ENCODE results near the gene ZNF367. TPM values are rescaled to one million over a fixed set of nuclear protein-coding genes. Genes with fewer than 3 reads are reported as not detected.

ZNF367 gene
- total RNA-seq, 1 experiment from 2014 or later, result 10.1 TPM

- Histone ChIP-seq H2BK15ac (ENCODE audit: low read depth, low read length) (no peak overlapping the region), H2BK12ac (ENCODE audit: insufficient read length, low read depth, low read length) (no peak overlapping the region), H2AFZ (ENCODE audit: low read length) (no peak overlapping the region), H3K18ac (ENCODE audit: insufficient read length, low read depth, low read length) (no peak overlapping the region), H3K14ac (ENCODE audit: insufficient read depth, low read length) (no peak overlapping the region), H3K23me2 (ENCODE audit: insufficient read length, low read depth, low read length, poor library complexity, severe bottlenecking) (peaks cover 6% of the 10 kb centered on the region), H3K23ac (ENCODE audit: insufficient read length, low read depth, low read length) (no peak overlapping the region), H4K5ac (ENCODE audit: insufficient read length, low read depth, low read length) (no peak overlapping the region), H4K20me1 (ENCODE audit: control insufficient read depth, insufficient read depth, insufficient read length) (no peaks in the 10 kb centered on the region), H2BK20ac (ENCODE audit: low read depth, low read length, poor library complexity, severe bottlenecking) (no peak overlapping the region), H3K79me2 (ENCODE audit: insufficient read depth, low read length) (no peaks in the 10 kb centered on the region), H3K56ac (ENCODE audit: insufficient read length, low read depth, low read length) (no peak overlapping the region), H3K4me2 (ENCODE audit: insufficient read depth, insufficient read length, low read length) (no peak overlapping the region), H3K9me3 (ENCODE audit: control insufficient read depth, low read depth, low read length) (no peaks in the 10 kb centered on the region), H3T11ph (ENCODE audit: low read length) (no peak overlapping the region), H2BK5ac (ENCODE audit: insufficient read length, low read length) (no peak overlapping the region), H3K9ac (ENCODE audit: extremely low read depth, insufficient read length, low read length) (no peak overlapping the region), H3K27me3 (ENCODE audit: insufficient read depth, low read length) (peaks cover 5% of the 10 kb centered on the region; the same call in 1 of the 2 replicates), H3K4me1 (ENCODE audit: insufficient read depth, low read length) (no peaks in the 10 kb centered on the region), H2AK5ac (ENCODE audit: insufficient read length, low read length) (no peak overlapping the region), H4K91ac (ENCODE audit: insufficient read length, low read depth, low read length) (no peak overlapping the region), H3K79me1 (ENCODE audit: insufficient read depth, low read depth, low read length, poor library complexity, severe bottlenecking) (no peaks in the 10 kb centered on the region), H4K8ac (replicated peaks; ENCODE audit: insufficient read length, low read depth, low read length) (no peak overlapping the region), H3K27ac (ENCODE audit: insufficient read length, low read depth, low read length) (no peak overlapping the region), H3K4ac (ENCODE audit: low read depth, low read length) (no peak overlapping the region), H2BK120ac (ENCODE audit: low read depth, low read length, poor library complexity, severe bottlenecking) (no peak overlapping the region)
- no peak for DNase-seq
- Mint-ChIP-seq H3K27ac (no peak overlapping the region), H3K4me3 (no peak overlapping the region), H3K27me3 (ENCODE audit: low read depth) (peaks cover 31% of the 10 kb centered on the region), H3K36me3 (ENCODE audit: insufficient read depth in 1 of 3, low read depth in 3 of 3) (no peaks in the 10 kb centered on the region), H3K9me3 (no peaks in the 10 kb centered on the region), H3K4me1 (peaks cover 10 to 12% of the 10 kb centered on the region in 2 experiments)
- no peak for TF ChIP-seq CTCF (conservative IDR thresholded peaks at IDR 0.05)
- no CpG with 5 or more reads among the region's 3 CpGs for WGBS (ENCODE audit: extremely low coverage, insufficient read length, low lambda C conversion rate)
These were observed 29.2 kb upstream of the ZNF367 start for GRCh38 chr9:96447406-96447805.

Measured in H9 (cell line).